HepG2 (cell line): ENCODE data around the gene FAM9C. TPM values are rescaled to one million over a fixed set of nuclear protein-coding genes. Genes with fewer than 3 reads are reported as not detected.

ENCODE experiments used
- ATAC-seq: fragments of 200-7000 bp; cut with Tn5 transposase; 3 replicates; pipeline ENCODE4 v1.9.1; 2020; ENCODE audit warnings: mild to moderate bottlenecking, moderate library complexity
- BruUV-seq: library from RNA; stranded (reverse); fragments of 400-500 nt; replicated peaks from 2 replicates; lab custom pipeline; 2021; lab: Mats Ljungman, UMichigan
- CTCF ChIA-PET: fragments of 300-600 bp; formaldehyde crosslinking; extraction: SDS; loops from one replicate; lab custom pipeline; 2021; ENCODE audit warnings: low total read pairs, inconsistent platforms, low intra/inter-chr PET ratio; lab: Yijun Ruan, JAX
- POLR2A ChIA-PET: fragments of 350-600 bp; sonication (Branson Sonifier 250); formaldehyde crosslinking; loops from one replicate; lab custom pipeline; 2020; ENCODE audit warnings: antibody characterized with exemption, inconsistent platforms; lab: Yijun Ruan, JAX
- DNase-seq: peaks from one replicate; pipeline ENCODE4 v3.0.0-alpha.2; 2015; ENCODE audit warnings: low spot score
- FAIRE-seq: peaks from 3 replicates; lab custom pipeline; 2011; peaks lifted over from hg19 to GRCh38; lab: Jason Lieb, UNC
- H2AFZ ChIP-seq: one replicate; pipeline ENCODE4 v1.6.1; 2011; ENCODE audit warnings: low read length, inconsistent platforms
- H3K27ac ChIP-seq: fragments of 300-600 bp; 3 replicates; pipeline ENCODE4 v1.8.0; 2011; ENCODE audit warnings: mixed run types, mild to moderate bottlenecking, mixed read lengths, low read length, inconsistent platforms; ENCODE audit not compliant: insufficient read depth; ENCODE audit errors: extremely low read length
- H3K27me3 ChIP-seq, 2 experiments: fragments of 200-600 bp in 1 of 2; 2 replicates in 1 of 2; 3 replicates in 1 of 2; pipeline versions ENCODE4 v1.6.0 to v1.8.0; 2011; ENCODE audit warnings: low read length in 2 of 2, mild to moderate bottlenecking in 2 of 2, moderate library complexity in 2 of 2, inconsistent platforms in 1 of 2; ENCODE audit not compliant: insufficient read depth in 2 of 2, control insufficient read depth in 1 of 2
- H3K36me3 ChIP-seq, 2 experiments: fragments of 200-600 bp in 1 of 2; replicated peaks in 1 of 2; 2 replicates in 1 of 2; 3 replicates in 1 of 2; pipeline versions ENCODE4 v1.5.1 to v1.8.0; 2011; ENCODE audit warnings: low read length in 2 of 2, inconsistent platforms in 1 of 2; ENCODE audit not compliant: insufficient read depth in 2 of 2, control insufficient read depth in 1 of 2
- H3K4me1 ChIP-seq: 2 replicates; pipeline ENCODE4 v1.5.1; 2012; ENCODE audit warnings: low read length, inconsistent platforms; ENCODE audit not compliant: insufficient read depth
- H3K4me2 ChIP-seq: 2 replicates; pipeline ENCODE4 v1.6.0; 2011; ENCODE audit warnings: low read depth, low read length, inconsistent platforms
- H3K4me3 ChIP-seq, 3 experiments: fragments of 200-600 bp in 1 of 3; sonication (generic), shearing (Covaris generic) in 1 of 3; replicated peaks in 1 of 3; 2 replicates each; pipeline ENCODE4 v1.5.1; 2011 to 2016; ENCODE audit warnings: low read length in 3 of 3, inconsistent platforms in 2 of 3, low read depth in 2 of 3, mild to moderate bottlenecking in 2 of 3, control low read depth in 1 of 3, mixed read lengths in 1 of 3; ENCODE audit not compliant: insufficient read depth in 1 of 3
- H3K79me2 ChIP-seq: one replicate; pipeline ENCODE4 v1.6.1; 2011; ENCODE audit warnings: low read length, inconsistent platforms; ENCODE audit not compliant: insufficient read depth
- H3K9ac ChIP-seq: 2 replicates; pipeline ENCODE4 v1.6.0; 2011; ENCODE audit warnings: mild to moderate bottlenecking, low read depth, low read length, inconsistent platforms; ENCODE audit not compliant: insufficient read depth
- H3K9me3 ChIP-seq: 2 replicates; pipeline ENCODE4 v1.5.1; 2012; ENCODE audit warnings: mild to moderate bottlenecking, low read length
- H4K20me1 ChIP-seq: 2 replicates; pipeline ENCODE4 v1.6.0; 2011; ENCODE audit warnings: inconsistent platforms, mild to moderate bottlenecking, low read length, moderate library complexity; ENCODE audit not compliant: insufficient read depth
- CHD2 ChIP-seq: IDR thresholded peaks from 2 replicates; pipeline ENCODE4 v1.6.1; 2011; ENCODE audit warnings: low read depth, low read length, improper control_type of control experiment
- HNF4A ChIP-seq: sonication (generic); formaldehyde crosslinking; IDR thresholded peaks from 2 replicates; pipeline ENCODE4 v1.4.0; 2020; ENCODE audit warnings: missing genetic modification reagents
- HOXA9 ChIP-seq: sonication (generic); formaldehyde crosslinking; IDR thresholded peaks from 2 replicates; pipeline ENCODE4 v1.8.1; 2022; ENCODE audit warnings: missing genetic modification reagents, mild to moderate bottlenecking, moderate library complexity, borderline replicate concordance
- KLF15 ChIP-seq: sonication (generic); formaldehyde crosslinking; IDR thresholded peaks from 2 replicates; pipeline ENCODE4 v1.8.1; 2023; ENCODE audit warnings: borderline replicate concordance, mild to moderate bottlenecking, inconsistent platforms, missing genetic modification reagents, mixed read lengths
- MED8 ChIP-seq: sonication (generic); formaldehyde crosslinking; IDR thresholded peaks from 2 replicates; pipeline ENCODE4 v1.8.1; 2023; ENCODE audit warnings: mild to moderate bottlenecking, missing genetic modification reagents; ENCODE audit not compliant: insufficient replicate concordance
- PRPF4 ChIP-seq: fragments of 200-400 bp; formaldehyde crosslinking; IDR thresholded peaks from 2 replicates; pipeline ENCODE4 v1.6.1; 2016; ENCODE audit warnings: low read length, low read depth; ENCODE audit not compliant: poor library complexity, severe bottlenecking
- SALL2 ChIP-seq: sonication (generic); formaldehyde crosslinking; IDR thresholded peaks from 2 replicates; pipeline ENCODE4 v1.8.1; 2023; ENCODE audit warnings: mild to moderate bottlenecking, missing genetic modification reagents, inconsistent platforms
- SCMH1 ChIP-seq: sonication (generic); formaldehyde crosslinking; IDR thresholded peaks from 2 replicates; pipeline ENCODE4 v1.9.0; 2021; ENCODE audit warnings: missing genetic modification reagents, mild to moderate bottlenecking, borderline replicate concordance
- SIN3B ChIP-seq: fragments of 150-350 bp; IDR thresholded peaks from 2 replicates; pipeline ENCODE4 v1.6.1; 2014; ENCODE audit warnings: low read length
- TGIF2 ChIP-seq: IDR thresholded peaks from 2 replicates; pipeline ENCODE4 v1.6.1; 2016; ENCODE audit warnings: control low read depth, missing compliant biosample characterization
- ZBTB44 ChIP-seq: sonication (generic); formaldehyde crosslinking; IDR thresholded peaks from 2 replicates; pipeline ENCODE4 v1.4.0; 2020; ENCODE audit warnings: missing genetic modification reagents
- ZNF703 ChIP-seq: sonication (generic); formaldehyde crosslinking; IDR thresholded peaks from 2 replicates; pipeline ENCODE4 v1.5.1; 2020; ENCODE audit warnings: missing genetic modification reagents, mild to moderate bottlenecking, moderate library complexity, borderline replicate concordance
- WGBS: methylation state at CpG from one replicate; pipeline ENCODE4 v1.1.6; 2017; ENCODE audit warnings: low lambda C conversion rate; 5-methylcytosine and 5-hydroxymethylcytosine counted together
- in situ Hi-C: cut with HindIII; loops from 2 replicates; pipeline ENCODE4 v1.10.0; 2017; ENCODE audit warnings: low pct_unique_long_range_greater_than_20kb; ENCODE audit not compliant: extremely low pct_ligation_motif_present
- intact Hi-C: fragments of 100-400 bp; cut with micrococcal nuclease; formaldehyde crosslinking; loops from one replicate; pipeline ENCODE4 v1.10.0; 2022; ENCODE audit not compliant: unreplicated experiment
- polyA plus RNA-seq, 8 experiments: library from polyadenylated mRNA; depleted of rRNA in 3 of 8; stranded (reverse) in 7 of 8; unstranded in 1 of 8; fragments of >200 nt; fragmentation: Illumina TruSeq in 4 of 8; extraction: Trizol in 4 of 8; gene quantifications; 2 replicates each; pipeline versions ENCODE4 v1.2.1 to v1.2.3, GENCODE V29; 2011 to 2016; ENCODE audit warnings: low read depth in 4 of 8, missing spikeins in 1 of 8, mixed read lengths in 1 of 8; ENCODE audit not compliant: insufficient read depth in 1 of 8
- total RNA-seq, 5 experiments: library from RNA; depleted of rRNA; stranded (reverse); fragments of >200 nt; fragmentation: Illumina TruSeq; extraction: Trizol; gene quantifications; 2 replicates each; pipeline ENCODE4 v1.2.3, GENCODE V29; 2016; ENCODE audit warnings: low read depth in 1 of 5
- TF ChIP-seq, protein P1 (sequence below): sonication (generic); formaldehyde crosslinking; IDR thresholded peaks from 2 replicates; pipeline ENCODE4 v1.4.0; 2020; ENCODE audit warnings: missing genetic modification reagents
- TF ChIP-seq, protein P2 (sequence below): IDR thresholded peaks from 2 replicates; pipeline ENCODE4 v1.6.1; 2018; ENCODE audit warnings: missing genetic modification reagents

FAM9C gene
- total and polyA plus RNA-seq, 2 of the 13 experiments (the other 11 are each of a cell fraction or from before 2014, with no cell fraction given): not detected

DNA sequence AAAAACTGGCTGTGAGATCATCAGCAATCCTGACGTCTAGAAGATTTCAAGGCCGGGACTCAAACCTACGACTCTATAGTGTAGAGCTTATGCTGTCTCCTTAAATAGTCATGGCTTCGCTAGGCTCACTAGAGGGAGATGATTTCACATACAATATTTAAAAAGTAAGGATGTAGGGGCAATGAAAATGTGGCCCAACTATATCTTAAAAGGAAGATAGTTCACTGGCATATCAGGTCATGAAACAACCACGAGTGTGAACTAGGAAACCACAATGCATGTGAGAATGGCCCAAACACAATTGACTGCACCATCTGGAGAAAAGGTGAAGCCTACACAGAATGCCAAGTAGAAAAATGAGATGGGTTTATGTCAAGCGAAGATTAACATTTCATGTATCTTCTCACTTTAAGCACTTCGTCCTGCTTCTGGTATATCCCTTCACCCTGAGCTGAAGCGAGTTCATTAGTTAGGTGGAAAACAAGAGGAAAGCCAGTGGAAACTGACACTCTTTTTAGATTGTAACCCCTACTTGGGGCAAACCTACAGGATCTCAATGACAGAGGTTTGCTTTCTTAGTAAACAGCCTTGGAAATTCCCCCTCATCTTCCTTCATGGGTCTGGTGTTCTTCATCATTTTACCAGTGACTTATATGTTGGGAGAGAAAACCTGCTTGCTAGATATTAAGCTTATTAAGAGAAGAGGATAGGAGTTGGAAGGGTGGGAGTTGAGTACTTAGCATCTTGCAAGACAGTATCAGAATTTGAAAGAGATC lies 17.4 kb downstream of the FAM9C start (continued):
- TF ChIP-seq, protein P1, sequence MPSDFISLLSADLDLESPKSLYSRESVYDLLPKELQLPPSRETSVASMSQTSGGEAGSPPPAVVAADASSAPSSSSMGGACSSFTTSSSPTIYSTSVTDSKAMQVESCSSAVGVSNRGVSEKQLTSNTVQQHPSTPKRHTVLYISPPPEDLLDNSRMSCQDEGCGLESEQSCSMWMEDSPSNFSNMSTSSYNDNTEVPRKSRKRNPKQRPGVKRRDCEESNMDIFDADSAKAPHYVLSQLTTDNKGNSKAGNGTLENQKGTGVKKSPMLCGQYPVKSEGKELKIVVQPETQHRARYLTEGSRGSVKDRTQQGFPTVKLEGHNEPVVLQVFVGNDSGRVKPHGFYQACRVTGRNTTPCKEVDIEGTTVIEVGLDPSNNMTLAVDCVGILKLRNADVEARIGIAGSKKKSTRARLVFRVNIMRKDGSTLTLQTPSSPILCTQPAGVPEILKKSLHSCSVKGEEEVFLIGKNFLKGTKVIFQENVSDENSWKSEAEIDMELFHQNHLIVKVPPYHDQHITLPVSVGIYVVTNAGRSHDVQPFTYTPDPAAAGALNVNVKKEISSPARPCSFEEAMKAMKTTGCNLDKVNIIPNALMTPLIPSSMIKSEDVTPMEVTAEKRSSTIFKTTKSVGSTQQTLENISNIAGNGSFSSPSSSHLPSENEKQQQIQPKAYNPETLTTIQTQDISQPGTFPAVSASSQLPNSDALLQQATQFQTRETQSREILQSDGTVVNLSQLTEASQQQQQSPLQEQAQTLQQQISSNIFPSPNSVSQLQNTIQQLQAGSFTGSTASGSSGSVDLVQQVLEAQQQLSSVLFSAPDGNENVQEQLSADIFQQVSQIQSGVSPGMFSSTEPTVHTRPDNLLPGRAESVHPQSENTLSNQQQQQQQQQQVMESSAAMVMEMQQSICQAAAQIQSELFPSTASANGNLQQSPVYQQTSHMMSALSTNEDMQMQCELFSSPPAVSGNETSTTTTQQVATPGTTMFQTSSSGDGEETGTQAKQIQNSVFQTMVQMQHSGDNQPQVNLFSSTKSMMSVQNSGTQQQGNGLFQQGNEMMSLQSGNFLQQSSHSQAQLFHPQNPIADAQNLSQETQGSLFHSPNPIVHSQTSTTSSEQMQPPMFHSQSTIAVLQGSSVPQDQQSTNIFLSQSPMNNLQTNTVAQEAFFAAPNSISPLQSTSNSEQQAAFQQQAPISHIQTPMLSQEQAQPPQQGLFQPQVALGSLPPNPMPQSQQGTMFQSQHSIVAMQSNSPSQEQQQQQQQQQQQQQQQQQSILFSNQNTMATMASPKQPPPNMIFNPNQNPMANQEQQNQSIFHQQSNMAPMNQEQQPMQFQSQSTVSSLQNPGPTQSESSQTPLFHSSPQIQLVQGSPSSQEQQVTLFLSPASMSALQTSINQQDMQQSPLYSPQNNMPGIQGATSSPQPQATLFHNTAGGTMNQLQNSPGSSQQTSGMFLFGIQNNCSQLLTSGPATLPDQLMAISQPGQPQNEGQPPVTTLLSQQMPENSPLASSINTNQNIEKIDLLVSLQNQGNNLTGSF (CRISPR knock-in tag): no peak
- TF ChIP-seq SALL2 (CRISPR knock-in tag) (no peak), PRPF4 (no peak), ZBTB44 (CRISPR knock-in tag) (no peak)
- TF ChIP-seq, all 625 proteins: peak for 0

DNA sequence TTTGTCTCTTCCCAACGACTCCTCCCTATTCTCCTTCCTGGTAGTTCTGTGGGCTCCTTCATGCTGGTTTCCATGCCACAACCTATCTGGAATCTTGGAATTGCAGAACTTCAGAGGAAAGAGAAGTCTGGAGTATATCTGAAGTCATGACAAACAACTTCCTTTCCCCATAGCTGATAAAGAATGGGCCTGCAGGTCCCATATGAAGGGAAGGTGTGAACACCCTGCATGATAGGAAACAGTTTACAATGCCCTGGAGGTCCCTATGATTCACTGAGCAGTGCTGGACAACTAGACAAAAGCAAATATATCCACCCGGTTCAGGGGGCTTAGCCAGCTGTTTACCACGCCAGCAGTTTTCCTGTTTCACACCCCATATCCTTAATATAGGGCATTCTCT lies 19.4 kb downstream of the FAM9C start:
- POLR2A ChIA-PET: no interaction called here
- Histone ChIP-seq H3K4me1 (peaks cover 17% of the 10 kb centered on the region), H3K36me3 (no peaks in the 10 kb centered on the region), H3K27ac (no peak overlapping the region), H3K27me3 (no peaks in the 10 kb centered on the region), H2AFZ (no peak overlapping the region), H3K4me3 (no peak overlapping the region), H3K4me2 (no peak overlapping the region), H3K9me3 (no peaks in the 10 kb centered on the region), H3K79me2 (no peaks in the 10 kb centered on the region), H3K9ac (no peak overlapping the region), H4K20me1 (no peaks in the 10 kb centered on the region)
- no peak for DNase-seq
- no TSS peak for BruUV-seq
- in situ Hi-C loops (no loop called here), intact Hi-C loops (no loop called here)
- CTCF ChIA-PET: no interaction called here
- no peak for ATAC-seq
- FAIRE-seq: no peak
- 45% methylated on average over 3 of the region's 3 CpGs for WGBS
- TF ChIP-seq CHD2 (no peak), HNF4A (CRISPR knock-in tag) (no peak), SCMH1 (CRISPR knock-in tag) (no peak), TGIF2 (CRISPR knock-in tag) (no peak), ZNF703 (no peak), SIN3B (no peak), HOXA9 (CRISPR knock-in tag) (no peak), KLF15 (CRISPR knock-in tag) (no peak), MED8 (CRISPR knock-in tag) (no peak)
- TF ChIP-seq, protein P2, sequence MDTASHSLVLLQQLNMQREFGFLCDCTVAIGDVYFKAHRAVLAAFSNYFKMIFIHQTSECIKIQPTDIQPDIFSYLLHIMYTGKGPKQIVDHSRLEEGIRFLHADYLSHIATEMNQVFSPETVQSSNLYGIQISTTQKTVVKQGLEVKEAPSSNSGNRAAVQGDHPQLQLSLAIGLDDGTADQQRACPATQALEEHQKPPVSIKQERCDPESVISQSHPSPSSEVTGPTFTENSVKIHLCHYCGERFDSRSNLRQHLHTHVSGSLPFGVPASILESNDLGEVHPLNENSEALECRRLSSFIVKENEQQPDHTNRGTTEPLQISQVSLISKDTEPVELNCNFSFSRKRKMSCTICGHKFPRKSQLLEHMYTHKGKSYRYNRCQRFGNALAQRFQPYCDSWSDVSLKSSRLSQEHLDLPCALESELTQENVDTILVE (CRISPR knock-in tag): no peak
